OCI-LY1 (cell line): ENCODE measurements around the gene HLA-DOA.

Experiments
- CTCF ChIP-seq: fragments of 200-600 bp; sonication (generic), shearing (Covaris generic); IDR thresholded peaks from 2 replicates; pipeline ENCODE4 v1.5.1; 2017; ENCODE audit warnings: mild to moderate bottlenecking, antibody characterized with exemption, low read length, moderate library complexity, mixed read lengths
- EZH2 ChIP-seq: fragments of 200-600 bp; sonication (generic), shearing (Covaris generic); IDR thresholded peaks from 2 replicates; pipeline ENCODE4 v1.8.0; 2017; ENCODE audit warnings: borderline replicate concordance, mixed run types, mild to moderate bottlenecking, antibody characterized with exemption, low read length, moderate library complexity, mixed read lengths

- TF ChIP-seq CTCF (no peak), EZH2 (no peak)
Measured at GRCh38 chr6:32968093-32968866, 41.1 kb downstream of the HLA-DOA start, which contains the start of gene BRD2.
